GM18526 (cell line): ENCODE results near the gene RDX.

Experiments
- POLR2A ChIP-seq: IDR thresholded peaks from 3 replicates; pipeline ENCODE4 v1.6.1; 2011; ENCODE audit not compliant: insufficient read length; ENCODE audit errors: extremely low read depth

Gene RDX

GRCh38 chr11:110165039-110165925 is 131.1 kb downstream of the RDX start:
- no peak for TF ChIP-seq POLR2A

GRCh38 chr11:110162216-110162615 is 134.2 kb downstream of the RDX start:
- TF ChIP-seq POLR2A: no peak

GRCh38 chr11:110161061-110161460 is 135.4 kb downstream of the RDX start:
- no peak for TF ChIP-seq POLR2A

GRCh38 chr11:110160437-110160836 is 136.0 kb downstream of the RDX start:
- TF ChIP-seq POLR2A: no peak

GRCh38 chr11:110160016-110160415 is 136.4 kb downstream of the RDX start:
- TF ChIP-seq POLR2A: no peak

GRCh38 chr11:110159476-110159875 is 136.9 kb downstream of the RDX start:
- no peak for TF ChIP-seq POLR2A

GRCh38 chr11:110158317-110159200 is 137.9 kb downstream of the RDX start:
- no peak for TF ChIP-seq POLR2A

GRCh38 chr11:110156503-110156902 is 139.9 kb downstream of the RDX start:
- TF ChIP-seq POLR2A: no peak

GRCh38 chr11:110153474-110153873 is 142.9 kb downstream of the RDX start:
- no peak for TF ChIP-seq POLR2A

GRCh38 chr11:110152199-110152598 is 144.2 kb downstream of the RDX start:
- TF ChIP-seq POLR2A: no peak

- no peak for TF ChIP-seq POLR2A
These were observed 147.4 kb downstream of the RDX start for GRCh38 chr11:110148775-110149744.

- no peak for TF ChIP-seq POLR2A
These were observed 148.3 kb downstream of the RDX start for GRCh38 chr11:110147962-110148709.

- TF ChIP-seq POLR2A: no peak
These were observed 154.6 kb downstream of the RDX start for GRCh38 chr11:110141812-110142211.

- no peak for TF ChIP-seq POLR2A
These were observed 162.3 kb downstream of the RDX start for GRCh38 chr11:110134110-110134509.

- TF ChIP-seq POLR2A: no peak
These were observed 163.3 kb downstream of the RDX start for GRCh38 chr11:110133160-110133559.
